T-cell (primary cell): ENCODE measurements around the gene HASPIN. TPM values are rescaled to one million over a fixed set of nuclear protein-coding genes. Genes with fewer than 3 reads are reported as not detected.

Experiments
- ATAC-seq, 4 experiments: fragments of 200-7000 bp in 3 of 4; fragments of 150-1000 bp in 1 of 4; cut with Tn5 transposase; replicated peaks in 1 of 4; 1 replicate in 3 of 4; 2 replicates in 1 of 4; pipeline ENCODE4 v1.10.0; 2021; ENCODE audit warnings: moderate library complexity in 3 of 4, mild to moderate bottlenecking in 2 of 4, moderate number of reproducible peaks in 1 of 4
- CTCF ChIA-PET, 2 donors: fragments of 300-600 bp; sonication (Branson Sonifier 250); formaldehyde crosslinking; loops; one replicate each; lab custom pipeline; 2022; ENCODE audit warnings: antibody characterized with exemption in 2 of 2; lab: Charles Lee
- POLR2A ChIA-PET, 2 donors: fragments of 300-600 bp; sonication (Branson Sonifier 250); formaldehyde crosslinking; loops; one replicate each; lab custom pipeline; 2022; ENCODE audit warnings: antibody characterized with exemption in 2 of 2; lab: Charles Lee
- DNase-seq, 35 experiments: peaks; one replicate each; pipeline versions ENCODE4 v3.0.0 to v3.0.0-alpha.2; 2013 to 2023
- H3K27ac ChIP-seq: one replicate; pipeline ENCODE4 v1.5.1; 2013; ENCODE audit warnings: low read length
- H3K27me3 ChIP-seq, 2 experiments: replicated peaks in 1 of 2; 1 replicate in 1 of 2; 2 replicates in 1 of 2; pipeline versions ENCODE4 v1.6.1 to v1.7.0; 2013; ENCODE audit warnings: low read length in 1 of 2, mixed read lengths in 1 of 2; ENCODE audit not compliant: control insufficient read depth in 2 of 2, insufficient read depth in 2 of 2; ENCODE audit errors: extremely low read depth in 1 of 2
- H3K36me3 ChIP-seq, 2 donors: 1 replicate in 1 of 2; 2 replicates in 1 of 2; pipeline versions ENCODE4 v1.6.1 to v1.7.0; 2013; ENCODE audit warnings: low read length in 1 of 2; ENCODE audit not compliant: control insufficient read depth in 2 of 2, insufficient read depth in 1 of 2; ENCODE audit errors: extremely low read depth in 1 of 2
- H3K4me1 ChIP-seq, 2 experiments: 1 replicate in 1 of 2; 2 replicates in 1 of 2; pipeline versions ENCODE4 v1.6.1 to v1.7.0; 2013; ENCODE audit warnings: low read length in 2 of 2, mixed read lengths in 1 of 2; ENCODE audit not compliant: insufficient read depth in 2 of 2, control insufficient read depth in 1 of 2; ENCODE audit errors: extremely low read depth in 1 of 2
- H3K4me3 ChIP-seq, 2 donors: 1 replicate in 1 of 2; 2 replicates in 1 of 2; pipeline versions ENCODE4 v1.5.1 to v1.7.0; 2013; ENCODE audit warnings: mild to moderate bottlenecking in 2 of 2, low read length in 1 of 2, moderate library complexity in 1 of 2; ENCODE audit not compliant: control insufficient read depth in 1 of 2; ENCODE audit errors: extremely low read depth in 1 of 2
- H3K9me3 ChIP-seq: 2 replicates; pipeline ENCODE4 v1.7.0; 2013
- H3K27ac Mint-ChIP-seq, 2 donors: one replicate each; pipeline ENCODE4 v1.8.0; 2020 to 2021; ENCODE audit warnings: mild to moderate bottlenecking in 2 of 2, mixed read lengths in 2 of 2
- H3K27me3 Mint-ChIP-seq, 2 donors: one replicate each; pipeline ENCODE4 v1.8.0; 2021 to 2022; ENCODE audit warnings: mixed read lengths in 2 of 2
- H3K36me3 Mint-ChIP-seq: one replicate; pipeline ENCODE4 v1.8.0; 2021; ENCODE audit warnings: mixed read lengths
- H3K4me1 Mint-ChIP-seq, 3 donors: one replicate each; pipeline ENCODE4 v1.8.0; 2020 to 2022; ENCODE audit warnings: mixed read lengths in 3 of 3, mild to moderate bottlenecking in 1 of 3
- H3K4me3 Mint-ChIP-seq, 3 donors: one replicate each; pipeline ENCODE4 v1.8.0; 2020 to 2022; ENCODE audit warnings: mild to moderate bottlenecking in 3 of 3, mixed read lengths in 3 of 3, moderate library complexity in 3 of 3
- H3K9me3 Mint-ChIP-seq, 3 donors: one replicate each; pipeline ENCODE4 v1.8.0; 2020 to 2022; ENCODE audit warnings: mixed read lengths in 3 of 3
- WGBS: methylation state at CpG from one replicate; pipeline ENCODE4 v1.1.5; 2013; ENCODE audit warnings: missing lambda C conversion rate; ENCODE audit not compliant: insufficient coverage; 5-methylcytosine and 5-hydroxymethylcytosine counted together
- total RNA-seq, 35 experiments: library from RNA in 6 of 35; stranded (reverse) in 6 of 35; fragments of 120-200 nt in 1 of 35; gene quantifications; one replicate each; pipeline versions ENCODE4 v1.2.1 to v1.2.4 and lab custom pipeline; 2013 to 2026

The HASPIN gene
- total RNA-seq, 5 donors from 2014 or later (not counting 1 experiment from before 2014, with no cell fraction given) = 0.33 to 1.0 (median 0.68) TPM

GRCh38 chr17:3745071-3745470, 21.4 kb downstream of the HASPIN start:
- Mint-ChIP-seq H3K27ac (no peak overlapping the region), H3K9me3 (no peaks in the 10 kb centered on the region), H3K4me1 (peaks cover 24 to 33% (median 32%) of the 10 kb centered on the region in 3 donors), H3K4me3 (no peak overlapping the region), H3K36me3 (no peaks in the 10 kb centered on the region), H3K27me3 (no peaks in the 10 kb centered on the region)
- 100% methylated on average over 4 of the region's 10 CpGs for WGBS
- Histone ChIP-seq H3K27ac (no peak overlapping the region), H3K4me3 (no peak overlapping the region), H3K27me3 (no peaks in the 10 kb centered on the region), H3K36me3 (no peaks in the 10 kb centered on the region), H3K9me3 (no peaks in the 10 kb centered on the region), H3K4me1 (peaks cover 10 to 27% of the 10 kb centered on the region in 2 experiments)
- CTCF ChIA-PET = interaction anchor here in 1 of 2 donors (1.0 kb wide), 1 partner anchor 10 kb away, joined by 3 read pairs; no protein-coding TSS in a partner anchor
- ATAC-seq (no peak), DNase-seq (no peak)
- POLR2A ChIA-PET = no interaction called here

GRCh38 chr17:3747805-3748204, 24.1 kb downstream of the HASPIN start:
- Histone ChIP-seq H3K4me1 (peaks cover 14 to 36% of the 10 kb centered on the region in 2 experiments), H3K27ac (no peak overlapping the region), H3K27me3 (no peaks in the 10 kb centered on the region), H3K36me3 (no peaks in the 10 kb centered on the region), H3K4me3 (no peak overlapping the region), H3K9me3 (no peaks in the 10 kb centered on the region)
- H3K9me3 Mint-ChIP-seq = no peaks in the 10 kb centered on the region
- H3K27me3 Mint-ChIP-seq = no peaks in the 10 kb centered on the region
- DNase-seq (no peak), ATAC-seq (no peak)
- POLR2A ChIA-PET = no interaction called here
- WGBS = 95% methylated on average over 9 of the region's 9 CpGs
- peaks cover 33 to 38% (median 37%) of the 10 kb centered on the region in 3 donors for H3K4me1 Mint-ChIP-seq
- no peaks in the 10 kb centered on the region for H3K36me3 Mint-ChIP-seq
- H3K4me3 Mint-ChIP-seq = peak overlapping the region in 1 of 3 donors; percentile 8
- CTCF ChIA-PET = no interaction called here
- H3K27ac Mint-ChIP-seq = no peak overlapping the region

- H3K27me3 ChIP-seq = no peaks in the 10 kb centered on the region
- no peak for DNase-seq
- no peak overlapping the region for H3K4me3 ChIP-seq
- POLR2A ChIA-PET = no interaction called here
- H3K36me3 ChIP-seq = no peaks in the 10 kb centered on the region
- peak overlapping the region in 1 of 3 donors; percentile 80 for H3K4me3 Mint-ChIP-seq
- no peaks in the 10 kb centered on the region for H3K9me3 ChIP-seq
- no peaks in the 10 kb centered on the region for H3K36me3 Mint-ChIP-seq
- peak overlapping the region in 1 of 2 donors; percentile 39 for H3K27ac Mint-ChIP-seq
- CTCF ChIA-PET = no interaction called here
- WGBS = 95% methylated on average over 5 of the region's 7 CpGs
- H3K4me1 Mint-ChIP-seq = peaks cover 36 to 41% (median 37%) of the 10 kb centered on the region in 3 donors
- H3K27ac ChIP-seq = no peak overlapping the region
- peaks cover 14 to 36% of the 10 kb centered on the region in 2 experiments for H3K4me1 ChIP-seq
- ATAC-seq = no peak
- no peaks in the 10 kb centered on the region for H3K27me3 Mint-ChIP-seq
- H3K9me3 Mint-ChIP-seq = no peaks in the 10 kb centered on the region
Observed at GRCh38 chr17:3748576-3748975, 24.9 kb downstream of the HASPIN start.

GRCh38 chr17:3750296-3750695, 26.6 kb downstream of the HASPIN start:
- Histone ChIP-seq H3K27ac (peak overlapping the region; percentile 42), H3K36me3 (no peaks in the 10 kb centered on the region), H3K27me3 (no peaks in the 10 kb centered on the region), H3K4me3 (no peak overlapping the region), H3K9me3 (no peaks in the 10 kb centered on the region), H3K4me1 (peaks cover 14 to 46% of the 10 kb centered on the region in 2 experiments)
- Mint-ChIP-seq H3K4me3 (peak overlapping the region in 1 of 3 donors; percentile 80), H3K27me3 (no peaks in the 10 kb centered on the region), H3K27ac (peak overlapping the region; percentile 86 to 97), H3K36me3 (no peaks in the 10 kb centered on the region), H3K9me3 (no peaks in the 10 kb centered on the region), H3K4me1 (peaks cover 37 to 46% (median 37%) of the 10 kb centered on the region in 3 donors)
- ATAC-seq (no peak), DNase-seq (no peak)
- ChIA-PET CTCF (interaction anchor here in 1 of 2 donors (1.2 kb wide), 1 partner anchor 11 kb away, joined by 4 read pairs; no protein-coding TSS in a partner anchor), POLR2A (no interaction called here)
- WGBS = 76% methylated on average over 14 of the region's 17 CpGs

- Mint-ChIP-seq H3K27ac (peak overlapping the region; percentile 86 to 97), H3K36me3 (no peaks in the 10 kb centered on the region), H3K4me3 (peak overlapping the region in 2 of 3 donors; percentile 63 to 80), H3K4me1 (peaks cover 41 to 50% (median 42%) of the 10 kb centered on the region in 3 donors), H3K9me3 (no peaks in the 10 kb centered on the region), H3K27me3 (no peaks in the 10 kb centered on the region)
- WGBS = 13% methylated on average over 5 of the region's 8 CpGs
- no peaks in the 10 kb centered on the region for H3K36me3 ChIP-seq
- ChIA-PET CTCF (interaction anchor here in 1 of 2 donors (1.2 kb wide), 1 partner anchor 12 kb away, joined by 4 read pairs; no protein-coding TSS in a partner anchor), POLR2A (no interaction called here)
- H3K4me1 ChIP-seq = peaks cover 17 to 53% of the 10 kb centered on the region in 2 experiments
- DNase-seq (peak in 34 of 35 experiments; percentile 22 to 73 (median 45)), ATAC-seq (peak; percentile 58 to 84 (median 72))
- peak overlapping the region; percentile 42 for H3K27ac ChIP-seq
- no peaks in the 10 kb centered on the region for H3K27me3 ChIP-seq
- H3K9me3 ChIP-seq = no peaks in the 10 kb centered on the region
- peak overlapping the region in 1 of 2 donors; percentile 2 for H3K4me3 ChIP-seq
Observed at GRCh38 chr17:3750926-3751325, 27.2 kb downstream of the HASPIN start.

GRCh38 chr17:3751836-3752235, 28.1 kb downstream of the HASPIN start:
- H3K36me3 Mint-ChIP-seq = no peaks in the 10 kb centered on the region
- no peaks in the 10 kb centered on the region for H3K36me3 ChIP-seq
- H3K27ac Mint-ChIP-seq = peak overlapping the region in 1 of 2 donors; percentile 97
- no peak overlapping the region for H3K4me3 Mint-ChIP-seq
- no peak for DNase-seq
- no peak overlapping the region for H3K27ac ChIP-seq
- no peak for ATAC-seq
- H3K4me1 ChIP-seq = peaks cover 17 to 54% of the 10 kb centered on the region in 2 experiments
- no peaks in the 10 kb centered on the region for H3K27me3 Mint-ChIP-seq
- H3K9me3 ChIP-seq = no peaks in the 10 kb centered on the region
- WGBS = 95% methylated on average over 15 of the region's 15 CpGs
- H3K4me1 Mint-ChIP-seq = peaks cover 41 to 50% (median 42%) of the 10 kb centered on the region in 3 donors
- POLR2A ChIA-PET = no interaction called here
- H3K4me3 ChIP-seq = no peak overlapping the region
- CTCF ChIA-PET = no interaction called here
- no peaks in the 10 kb centered on the region for H3K27me3 ChIP-seq
- H3K9me3 Mint-ChIP-seq = no peaks in the 10 kb centered on the region
